Stomach (tissue), 4 donors: ENCODE measurements around the gene NEURL1B.

Source experiments
- CTCF ChIP-seq, 7 experiments: fragments of 450-650 bp in 4 of 7; fragments of 200-600 bp in 3 of 7; sonication (generic) in 3 of 7; IDR thresholded peaks; one replicate each; pipeline ENCODE4 v1.5.1; 2016 to 2019; ENCODE audit warnings: antibody characterized with exemption in 7 of 7, control low read depth in 2 of 7, mild to moderate bottlenecking in 1 of 7
- POLR2A ChIP-seq, 4 donors: fragments of 450-650 bp; IDR thresholded peaks; one replicate each; pipeline ENCODE4 v1.6.1; 2016; ENCODE audit warnings: antibody characterized with exemption in 4 of 4, control low read depth in 2 of 4, mild to moderate bottlenecking in 1 of 4, moderate library complexity in 1 of 4

- TF ChIP-seq POLR2A (IDR thresholded peaks at IDR 0.05), result no peak
- TF ChIP-seq CTCF (IDR thresholded peaks at IDR 0.05), result no peak
Measured at GRCh38 chr5:172681421-172681820, 40.4 kb downstream of the NEURL1B start.
